K562 (cell line): ENCODE measurements around the gene CACNA1C. TPM values are rescaled to one million over a fixed set of nuclear protein-coding genes. Genes with fewer than 3 reads are reported as not detected.
A peak's percentile ranks its signal among the peaks of the same experiment; 100 is the strongest.

ENCODE experiments used
- ATF7 ChIP-seq: fragments of 450-650 bp; IDR thresholded peaks from 2 replicates; pipeline ENCODE4 v1.7.1; 2014; ENCODE audit warnings: mild to moderate bottlenecking, moderate library complexity
- BRCA1 ChIP-seq, 2 experiments: fragments of 450-650 bp in 1 of 2; sonication (generic) in 1 of 2; formaldehyde crosslinking in 1 of 2; IDR thresholded peaks; 2 replicates each; pipeline versions ENCODE4 v1.5.0 to v1.6.1; 2017 to 2020; ENCODE audit warnings: mild to moderate bottlenecking in 1 of 2, missing genetic modification reagents in 1 of 2
- BRF2 ChIP-seq: IDR thresholded peaks from 3 replicates; pipeline ENCODE4 v1.6.1; 2011; ENCODE audit warnings: borderline replicate concordance, mild to moderate bottlenecking; ENCODE audit not compliant: insufficient read length, insufficient read depth
- CBFA2T2 ChIP-seq: fragments of 450-650 bp; conservative IDR thresholded peaks from 2 replicates; pipeline ENCODE4 v1.6.1; 2017; ENCODE audit warnings: mild to moderate bottlenecking
- CEBPG ChIP-seq, 3 experiments: fragments of 200-800 bp in 1 of 3; sonication (Bioruptor generic) in 1 of 3; sonication (generic) in 1 of 3; formaldehyde crosslinking in 1 of 3; IDR thresholded peaks in 2 of 3; conservative IDR thresholded peaks in 1 of 3; 2 replicates each; pipeline versions ENCODE4 v1.6.1 to v1.8.0; 2016 to 2022; ENCODE audit warnings: missing compliant biosample characterization in 2 of 3, missing genetic modification characterization in 2 of 3, mild to moderate bottlenecking in 1 of 3, missing genetic modification reagents in 1 of 3
- DDX20 ChIP-seq: fragments of 450-650 bp; IDR thresholded peaks from 2 replicates; pipeline ENCODE4 v1.6.1; 2016; ENCODE audit warnings: missing genetic modification characterization, low read depth, mild to moderate bottlenecking, missing compliant biosample characterization, moderate library complexity
- HDAC3 ChIP-seq: fragments of 450-650 bp; IDR thresholded peaks from 2 replicates; pipeline ENCODE4 v1.6.1; 2018; ENCODE audit warnings: borderline replicate concordance, mild to moderate bottlenecking, moderate library complexity; ENCODE audit not compliant: partially characterized antibody
- HLTF ChIP-seq: fragments of 450-650 bp; IDR thresholded peaks from 2 replicates; pipeline ENCODE4 v1.6.1; 2016
- KDM4B ChIP-seq, 2 experiments: fragments of 450-650 bp in 1 of 2; sonication (generic) in 1 of 2; IDR thresholded peaks; 2 replicates each; pipeline ENCODE4 v1.6.1; 2016 to 2017; ENCODE audit warnings: borderline replicate concordance in 2 of 2, antibody characterized with exemption in 1 of 2, low read depth in 1 of 2, mild to moderate bottlenecking in 1 of 2
- MAFK ChIP-seq: IDR thresholded peaks from 2 replicates; pipeline ENCODE4 v1.6.1; 2011; ENCODE audit warnings: low read length, improper control_type of control experiment
- MEIS2 ChIP-seq: fragments of 450-650 bp; IDR thresholded peaks from 2 replicates; pipeline ENCODE4 v1.6.1; 2014; ENCODE audit warnings: mild to moderate bottlenecking; ENCODE audit not compliant: partially characterized antibody
- NR2C1 ChIP-seq, 2 experiments: fragments of 450-650 bp; IDR thresholded peaks; 2 replicates each; pipeline ENCODE4 v1.6.1; 2017; ENCODE audit warnings: mild to moderate bottlenecking in 2 of 2, antibody characterized with exemption in 1 of 2, inconsistent platforms in 1 of 2, missing compliant biosample characterization in 1 of 2, missing genetic modification characterization in 1 of 2
- RBFOX2 ChIP-seq: fragments of 200-400 bp; formaldehyde crosslinking; IDR thresholded peaks from 2 replicates; pipeline ENCODE4 v1.6.1; 2017; ENCODE audit warnings: low read depth, mild to moderate bottlenecking, low read length, moderate library complexity
- SAFB2 ChIP-seq: fragments of 200-400 bp; formaldehyde crosslinking; IDR thresholded peaks from 2 replicates; pipeline ENCODE4 v1.6.1; 2018; ENCODE audit warnings: borderline replicate concordance, low read length, low read depth, moderate library complexity; ENCODE audit not compliant: severe bottlenecking
- SAP30 ChIP-seq: fragments of 200-600 bp; sonication (generic); IDR thresholded peaks from 2 replicates; pipeline ENCODE4 v1.6.1; 2012; ENCODE audit warnings: borderline replicate concordance, low read depth, mild to moderate bottlenecking, moderate library complexity, low read length, control low read depth, inconsistent platforms; ENCODE audit not compliant: insufficient read depth, poor library complexity, severe bottlenecking
- SIN3B ChIP-seq: fragments of 450-650 bp; IDR thresholded peaks from 2 replicates; pipeline ENCODE4 v1.6.1; 2017; ENCODE audit warnings: low read depth, mild to moderate bottlenecking, moderate library complexity
- SP2 ChIP-seq: IDR thresholded peaks from 2 replicates; pipeline ENCODE4 v1.6.1; 2011; ENCODE audit warnings: mild to moderate bottlenecking, low read depth, low read length, moderate library complexity; ENCODE audit not compliant: poor library complexity, severe bottlenecking; ENCODE audit errors: extremely low read depth
- TCF15 ChIP-seq: fragments of 250-450 bp; sonication (Bioruptor Pico); IDR thresholded peaks from 2 replicates; pipeline ENCODE4 v1.8.0; 2022; ENCODE audit warnings: moderate library complexity, mild to moderate bottlenecking, inconsistent platforms
- TCF3 ChIP-seq: sonication (generic); formaldehyde crosslinking; IDR thresholded peaks from 2 replicates; pipeline ENCODE4 v1.4.0; 2020; ENCODE audit warnings: mild to moderate bottlenecking, missing genetic modification reagents
- TOE1 ChIP-seq, 2 experiments: fragments of 450-650 bp in 1 of 2; sonication (generic) in 1 of 2; formaldehyde crosslinking in 1 of 2; IDR thresholded peaks; 2 replicates each; pipeline versions ENCODE4 v1.7.1 to v1.8.0; 2016 to 2022; ENCODE audit warnings: borderline replicate concordance in 2 of 2, mild to moderate bottlenecking in 2 of 2, antibody characterized with exemption in 1 of 2, inconsistent platforms in 1 of 2, low read depth in 1 of 2, missing genetic modification reagents in 1 of 2, moderate library complexity in 1 of 2
- ZKSCAN8 ChIP-seq: fragments of 200-800 bp; sonication (Bioruptor generic); IDR thresholded peaks from 2 replicates; pipeline ENCODE4 v1.6.1; 2016; ENCODE audit warnings: missing genetic modification characterization, missing compliant biosample characterization
- ZNF124 ChIP-seq: sonication (generic); formaldehyde crosslinking; IDR thresholded peaks from 2 replicates; pipeline ENCODE4 v1.8.1; 2022; ENCODE audit warnings: missing genetic modification reagents
- ZNF146 ChIP-seq: IDR thresholded peaks from one replicate; pipeline ENCODE4 v1.6.1; 2018; ENCODE audit warnings: missing compliant biosample characterization; ENCODE audit not compliant: unreplicated experiment
- ZNF311 ChIP-seq: fragments of 250-450 bp; sonication (Bioruptor Pico); IDR thresholded peaks from 2 replicates; pipeline ENCODE4 v1.4.0; 2020; ENCODE audit warnings: mild to moderate bottlenecking, moderate library complexity
- ZNF354B ChIP-seq: fragments of 250-450 bp; sonication (Bioruptor Pico); IDR thresholded peaks from 2 replicates; pipeline ENCODE4 v1.4.0; 2020
- ZNF830 ChIP-seq: fragments of 250-450 bp; sonication (Bioruptor Pico); IDR thresholded peaks from 2 replicates; pipeline ENCODE4 v1.5.0; 2021; ENCODE audit warnings: mild to moderate bottlenecking
- ZSCAN32 ChIP-seq: fragments of 450-650 bp; formaldehyde crosslinking; IDR thresholded peaks from 2 replicates; pipeline ENCODE4 v1.4.0; 2020; ENCODE audit warnings: mild to moderate bottlenecking, moderate library complexity
- polyA plus RNA-seq, 8 experiments: library from polyadenylated mRNA; depleted of rRNA in 4 of 8; stranded (reverse) in 5 of 8; unstranded in 3 of 8; fragments of >200 nt; fragmentation: Nextera tagmentation in 2 of 8; fragmentation: Illumina TruSeq in 1 of 8; extraction: Ambion mirVana in 2 of 8; extraction: Trizol in 1 of 8; gene quantifications; 2 replicates each; pipeline versions ENCODE4 v1.2.1 to v1.2.3, GENCODE V29; 2011 to 2014; ENCODE audit warnings: inconsistent platforms in 1 of 8, missing spikeins in 1 of 8
- total RNA-seq, 7 experiments: library from RNA; depleted of rRNA in 6 of 7; stranded (reverse); fragments of >200 nt in 6 of 7; fragmentation: Illumina TruSeq in 2 of 7; extraction: Trizol in 2 of 7; gene quantifications; 2 replicates each; pipeline versions ENCODE4 v1.2.1 to v1.2.3, GENCODE V29; 2011 to 2021; ENCODE audit warnings: low replicate concordance in 1 of 7

Gene CACNA1C
- total and polyA plus RNA-seq, 9 of the 15 experiments (the other 6 are each of a cell fraction or from before 2014, with no cell fraction given) = not detected

- no peak for TF ChIP-seq BRF2
- TF ChIP-seq KDM4B (IDR thresholded peaks at IDR 0.05; ENCODE audit: borderline replicate concordance in 2 of 2, low read depth in 1 of 2) = no peak
- no peak for TF ChIP-seq HLTF
- no peak for TF ChIP-seq ZSCAN32
- no peak for TF ChIP-seq CEBPG (CRISPR knock-in tag; IDR thresholded peaks at IDR 0.05)
- TF ChIP-seq CEBPG (tag; conservative IDR thresholded peaks at IDR 0.05 in 1 of 2, IDR thresholded peaks at IDR 0.05 in 1 of 2) = no peak
- peak; percentile 57 for TF ChIP-seq MEIS2
- no peak for TF ChIP-seq ZNF146
- TF ChIP-seq ZNF311 = no peak
- no peak for TF ChIP-seq SP2
- no peak for TF ChIP-seq ZNF830 (CRISPR knock-in tag)
- no peak for TF ChIP-seq MAFK
- TF ChIP-seq SIN3B = peak; percentile 59
- TF ChIP-seq SAP30 = peak; percentile 84
- TF ChIP-seq ZNF354B (CRISPR knock-in tag) = no peak
- TF ChIP-seq HDAC3 = no peak
- no peak for TF ChIP-seq ZNF124 (CRISPR knock-in tag)
- peak; percentile 88 for TF ChIP-seq RBFOX2
- no peak for TF ChIP-seq TCF3 (CRISPR knock-in tag)
- TF ChIP-seq TCF15 (CRISPR knock-in tag) = no peak
- TF ChIP-seq TOE1 (IDR thresholded peaks at IDR 0.05; ENCODE audit: borderline replicate concordance) = peak; percentile 92
- TF ChIP-seq TOE1 (CRISPR knock-in tag; IDR thresholded peaks at IDR 0.05; ENCODE audit: borderline replicate concordance, low read depth) = no peak
- TF ChIP-seq ZKSCAN8 (CRISPR knock-in tag) = no peak
- TF ChIP-seq SAFB2 = no peak
- TF ChIP-seq DDX20 = no peak
- no peak for TF ChIP-seq CBFA2T2
- no peak for TF ChIP-seq BRCA1 (IDR thresholded peaks at IDR 0.05)
- no peak for TF ChIP-seq BRCA1 (CRISPR knock-in tag; IDR thresholded peaks at IDR 0.05)
- TF ChIP-seq ATF7 = peak; percentile 75
- TF ChIP-seq NR2C1 (IDR thresholded peaks at IDR 0.05) = no peak
- no peak for TF ChIP-seq NR2C1 (tag; IDR thresholded peaks at IDR 0.05)
Observed at GRCh38 chr12:2004113-2004929, 48.5 kb upstream of the CACNA1C start, which contains the start of gene DCP1B (continued).
